Measurements from ENCODE around the gene NUP210L. TPM values are rescaled to one million over a fixed set of nuclear protein-coding genes. Genes with fewer than 3 reads are reported as not detected.
A peak's percentile ranks its signal among the peaks of the same experiment; 100 is the strongest.

Gene NUP210L
- total and polyA plus RNA-seq, 2 donors (not counting 3 experiments of a cell fraction or from before 2014, with no cell fraction given) = 0.01 to 0.07 TPM

GRCh38 chr1:153944005-153944826, 210.7 kb downstream of the NUP210L start:
- intact Hi-C loops (cut with micrococcal nuclease) = no loop called here
- BruUV-seq (replicated peaks) = no TSS peak
- H3K9ac ChIP-seq (replicated peaks; ENCODE audit: extremely low read depth, insufficient read depth, low read length) = no peak overlapping the region

More at GRCh38 chr1:153944005-153944826, 210.7 kb downstream of the NUP210L start:
- Histone ChIP-seq H4K20me1 (replicated peaks; ENCODE audit: control insufficient read depth, extremely low read depth, insufficient read depth, low read length) (no peaks in the 10 kb centered on the region), H3K4me1 (ENCODE audit: control insufficient read depth, extremely low read depth, insufficient read depth, low read length) (peaks cover 9% of the 10 kb centered on the region), H3K4me3 (replicated peaks in 1 of 3; ENCODE audit: insufficient read depth in 1 of 3, low read depth in 1 of 3, low read length in 3 of 3) (no peak overlapping the region), H3K9me3 (replicated peaks; ENCODE audit: control insufficient read depth, insufficient read depth, low read length) (no peaks in the 10 kb centered on the region), H3K36me3 (ENCODE audit: control insufficient read depth in 2 of 2, extremely low read depth in 1 of 2, insufficient read depth in 2 of 2, low read length in 2 of 2) (peaks cover 2 to 42% of the 10 kb centered on the region in 2 experiments), H3K27me3 (ENCODE audit: control insufficient read depth in 2 of 2, insufficient read depth in 2 of 2, low read length in 2 of 2) (no peaks in the 10 kb centered on the region), H3K27ac (ENCODE audit: insufficient read depth, low read depth, low read length) (no peak overlapping the region), H2AFZ (ENCODE audit: low read depth, low read length) (no peak overlapping the region), H3K4me2 (ENCODE audit: insufficient read depth, low read length) (peak overlapping the region; percentile 73), H3K79me2 (ENCODE audit: control insufficient read depth, insufficient read depth, low read length) (peaks cover 16% of the 10 kb centered on the region), H3K9me1 (replicated peaks; ENCODE audit: control insufficient read depth, extremely low read depth, insufficient read depth, low read length) (no peaks in the 10 kb centered on the region)
- DNase-seq (ENCODE audit: low read depth, low spot score) (no peak), FAIRE-seq (peak; percentile 44)
- CTCF ChIA-PET = interaction anchor here (1.0 to 5.3 kb wide), 7 partner anchors 16 to 147 kb away, joined by 3 to 65 read pairs (median 34); partner anchors contain the start of genes CREB3L4 and JTB
- POLR2A ChIA-PET = no interaction called here
- dilution Hi-C loops (cut with MboI; ENCODE audit: extremely low pct_ligation_motif_present, low sequenced_read_pairs) = no loop called here
- no peak for TF ChIP-seq POLR2A (IDR thresholded peaks at IDR 0.05; ENCODE audit: low read depth, low read length)
- no peak for TF ChIP-seq CTCF (IDR thresholded peaks at IDR 0.05; ENCODE audit: extremely low read depth in 1 of 2, insufficient read depth in 1 of 2, low read depth in 1 of 2, low read length in 2 of 2)
- TF ChIP-seq EZH2 (IDR thresholded peaks at IDR 0.05; ENCODE audit: borderline replicate concordance, low read depth, low read length, severe bottlenecking) = no peak
- TF ChIP-seq JUN (IDR thresholded peaks at IDR 0.05; ENCODE audit: borderline replicate concordance, insufficient read depth, insufficient read length, low read depth) = no peak
- no peak for TF ChIP-seq MAX (IDR thresholded peaks at IDR 0.05; ENCODE audit: insufficient read depth, insufficient read length)
- no peak for TF ChIP-seq MYC (IDR thresholded peaks at IDR 0.05; ENCODE audit: low read depth, low read length)
- no peak for TF ChIP-seq FOS (IDR thresholded peaks at IDR 0.05; ENCODE audit: borderline replicate concordance, insufficient read depth, low read length)
- no peak for TF ChIP-seq GATA2 (IDR thresholded peaks at IDR 0.05; ENCODE audit: insufficient read depth, insufficient read length, low read depth, low read length)
- no peak for TF ChIP-seq POLR2AphosphoS5 (IDR thresholded peaks at IDR 0.05; ENCODE audit: insufficient read depth, low read depth, low read length)

Measured in endothelial cell of umbilical vein (primary cell).